ENCODE data around the gene AGBL2.
"Not testable (repeated sequence)": the region's sequence is repeated elsewhere in the genome, so short reads cannot be mapped to it uniquely, and the experiment has no call there.

The AGBL2 gene, protein sequence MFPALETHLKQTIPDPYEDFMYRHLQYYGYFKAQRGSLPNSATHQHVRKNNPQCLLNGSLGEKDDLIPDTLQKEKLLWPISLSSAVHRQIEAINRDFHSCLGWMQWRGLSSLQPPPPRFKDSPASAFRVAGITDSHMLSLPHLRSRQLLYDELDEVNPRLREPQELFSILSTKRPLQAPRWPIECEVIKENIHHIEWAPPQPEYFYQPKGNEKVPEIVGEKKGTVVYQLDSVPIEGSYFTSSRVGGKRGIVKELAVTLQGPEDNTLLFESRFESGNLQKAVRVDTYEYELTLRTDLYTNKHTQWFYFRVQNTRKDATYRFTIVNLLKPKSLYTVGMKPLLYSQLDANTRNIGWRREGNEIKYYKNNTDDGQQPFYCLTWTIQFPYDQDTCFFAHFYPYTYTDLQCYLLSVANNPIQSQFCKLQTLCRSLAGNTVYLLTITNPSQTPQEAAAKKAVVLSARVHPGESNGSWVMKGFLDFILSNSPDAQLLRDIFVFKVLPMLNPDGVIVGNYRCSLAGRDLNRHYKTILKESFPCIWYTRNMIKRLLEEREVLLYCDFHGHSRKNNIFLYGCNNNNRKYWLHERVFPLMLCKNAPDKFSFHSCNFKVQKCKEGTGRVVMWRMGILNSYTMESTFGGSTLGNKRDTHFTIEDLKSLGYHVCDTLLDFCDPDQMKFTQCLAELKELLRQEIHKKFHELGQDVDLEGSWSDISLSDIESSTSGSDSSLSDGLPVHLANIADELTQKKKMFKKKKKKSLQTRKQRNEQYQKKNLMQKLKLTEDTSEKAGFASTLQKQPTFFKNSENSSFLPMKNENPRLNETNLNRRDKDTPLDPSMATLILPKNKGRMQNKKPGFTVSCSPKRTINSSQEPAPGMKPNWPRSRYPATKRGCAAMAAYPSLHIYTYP

GRCh38 chr11:47715082-47715669, at the start of gene AGBL2:
Gene AGBL2, minus strand, starts transcription at chr11:47715369. Its CDS starts 719 bp downstream, at chr11:47714650.
- no peak for TF ChIP-seq CTCF (conservative IDR thresholded peaks at IDR 0.05)
- H3K27ac ChIP-seq: peak within 1 kb of the TSS; percentile 18

DNA sequence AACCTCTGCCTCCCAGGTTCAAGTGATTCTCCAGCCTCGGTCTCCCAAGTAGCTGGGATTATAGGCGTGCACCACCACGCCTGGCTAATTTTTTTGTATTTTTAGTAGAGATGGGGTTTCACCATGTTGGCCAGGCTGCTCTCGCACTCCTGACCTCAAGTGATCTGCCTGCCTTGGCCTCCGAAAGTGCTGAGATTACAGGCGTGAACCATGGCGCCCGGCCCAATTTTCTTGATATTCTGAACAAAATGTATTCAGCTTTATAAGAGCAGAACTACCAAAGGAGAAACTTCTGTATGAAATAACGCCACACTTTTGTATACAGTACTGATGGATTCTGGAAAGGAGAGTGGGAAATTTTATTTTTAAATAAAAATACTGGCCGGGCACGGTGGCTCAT, 44.1 kb upstream of the AGBL2 start:
- not testable (repeated sequence) for H3K27ac ChIP-seq

GRCh38 chr11:47756208-47756607, 41.0 kb upstream of the AGBL2 start:
- H3K27ac ChIP-seq: no peak overlapping the region
- no peak for TF ChIP-seq CTCF (conservative IDR thresholded peaks at IDR 0.05)

GRCh38 chr11:47750725-47751124, 35.6 kb upstream of the AGBL2 start:
- no peak overlapping the region for H3K27ac ChIP-seq
- TF ChIP-seq CTCF (conservative IDR thresholded peaks at IDR 0.05): no peak

- H3K27ac ChIP-seq: not testable (repeated sequence)
Measured at GRCh38 chr11:47742494-47742893, 27.3 kb upstream of the AGBL2 start.

DNA sequence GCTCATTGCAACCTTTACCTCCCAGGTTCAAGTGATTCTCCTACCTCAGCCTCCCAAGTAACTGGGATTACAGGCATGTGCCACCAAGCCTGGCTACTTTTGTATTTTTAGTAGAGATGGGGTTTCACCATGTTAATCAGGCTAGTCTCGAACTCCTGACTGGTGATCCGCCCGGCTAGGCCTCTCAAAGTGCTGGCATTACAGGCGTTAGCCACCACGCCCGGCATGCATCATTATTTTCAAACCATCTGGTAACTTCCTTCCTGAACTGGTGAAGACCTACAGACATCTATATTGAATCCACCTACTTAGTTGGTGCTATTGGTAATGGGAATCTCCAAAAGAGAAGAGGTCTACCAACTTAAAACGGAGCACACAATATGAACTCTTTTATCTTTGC, 22.6 kb upstream of the AGBL2 start:
- not testable (repeated sequence) for H3K27ac ChIP-seq

- no peak for TF ChIP-seq CTCF (conservative IDR thresholded peaks at IDR 0.05)
- H3K27ac ChIP-seq: no peak overlapping the region
Measured at GRCh38 chr11:47732271-47732670, 17.1 kb upstream of the AGBL2 start.

DNA sequence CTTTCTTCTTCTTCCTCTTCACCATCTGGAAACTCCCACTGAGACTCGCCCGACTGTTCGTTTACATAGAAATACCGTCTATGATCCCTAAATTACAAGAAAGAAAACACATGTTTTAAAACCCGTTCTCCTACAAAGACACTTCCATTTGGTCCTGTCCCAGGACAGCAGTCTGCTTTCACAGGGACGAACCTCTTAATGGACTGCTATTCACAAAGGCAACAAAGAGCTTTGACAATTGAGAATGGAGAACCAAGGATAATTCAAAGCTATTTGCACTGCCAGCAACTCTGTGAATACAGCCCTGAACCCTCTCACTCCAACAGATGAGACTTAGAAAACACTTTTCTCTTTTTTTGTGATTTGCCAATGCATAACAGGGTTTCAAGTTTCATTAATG, 16.3 kb upstream of the AGBL2 start:
- no peak overlapping the region for H3K27ac ChIP-seq
- TF ChIP-seq CTCF (conservative IDR thresholded peaks at IDR 0.05): no peak

Measured in VCaP (cell line).